Smooth muscle cell (in vitro differentiated cells): Measurements from ENCODE around the gene DCUN1D5. TPM values are rescaled to one million over a fixed set of nuclear protein-coding genes. Genes with fewer than 3 reads are reported as not detected.

Experiments
- DNase-seq: peaks from one replicate; lab custom pipeline; 2025; ENCODE audit not compliant: unreplicated experiment; lab: John Stamatoyannopoulos, UW
- H2AFZ ChIP-seq: fragments of 200-600 bp; sonication (generic); 2 replicates; pipeline ENCODE4 v1.6.0; 2016; ENCODE audit warnings: antibody characterized with exemption, low read depth, mild to moderate bottlenecking
- H3F3A ChIP-seq: fragments of 200-600 bp; sonication (generic); 2 replicates; pipeline ENCODE4 v1.6.0; 2017; ENCODE audit warnings: antibody characterized with exemption, low read depth
- H3K27ac ChIP-seq: fragments of 200-600 bp; sonication (generic); 2 replicates; pipeline ENCODE4 v1.5.1; 2016; ENCODE audit warnings: low read depth, mild to moderate bottlenecking
- H3K27me3 ChIP-seq: fragments of 200-600 bp; sonication (generic); 2 replicates; pipeline ENCODE4 v1.6.1; 2016; ENCODE audit warnings: low read depth, mild to moderate bottlenecking
- H3K36me3 ChIP-seq: fragments of 200-600 bp; sonication (generic); 2 replicates; pipeline ENCODE4 v1.5.1; 2016; ENCODE audit warnings: low read depth
- H3K4me1 ChIP-seq: fragments of 200-600 bp; sonication (generic); 2 replicates; pipeline ENCODE4 v1.5.1; 2016; ENCODE audit warnings: low read depth
- H3K4me2 ChIP-seq: fragments of 200-600 bp; sonication (generic); 2 replicates; pipeline ENCODE4 v1.6.0; 2016; ENCODE audit warnings: mild to moderate bottlenecking
- H3K4me3 ChIP-seq: fragments of 200-600 bp; sonication (generic); 2 replicates; pipeline ENCODE4 v1.5.1; 2016; ENCODE audit warnings: mild to moderate bottlenecking
- H3K79me2 ChIP-seq: fragments of 200-600 bp; sonication (generic); 2 replicates; pipeline ENCODE4 v1.6.0; 2016; ENCODE audit warnings: low read depth, mild to moderate bottlenecking
- H3K9ac ChIP-seq: fragments of 200-600 bp; sonication (generic); 2 replicates; pipeline ENCODE4 v1.6.0; 2016; ENCODE audit warnings: low read depth
- H3K9me3 ChIP-seq: fragments of 200-600 bp; sonication (generic); replicated peaks from 2 replicates; pipeline ENCODE4 v1.5.1; 2016; ENCODE audit warnings: low read depth
- H4K20me1 ChIP-seq: fragments of 200-600 bp; sonication (generic); 2 replicates; pipeline ENCODE4 v1.6.0; 2016; ENCODE audit warnings: low read depth
- WGBS: methylation state at CpG from one replicate; pipeline ENCODE4 v1.1.7; 2016; ENCODE audit warnings: low lambda C conversion rate; 5-methylcytosine and 5-hydroxymethylcytosine counted together
- polyA plus RNA-seq: library from polyadenylated mRNA; unstranded; fragments of >200 nt; fragmentation: Nextera tagmentation; extraction: Ambion mirVana; gene quantifications from 2 replicates; pipeline ENCODE4 v1.2.1, GENCODE V29; 2016
- total RNA-seq: library from RNA; depleted of rRNA; stranded (reverse); fragments of >200 nt; gene quantifications from 2 replicates; pipeline ENCODE4 v1.2.3, GENCODE V29; 2014
- TF ChIP-seq, protein P1 (sequence below): fragments of 200-600 bp; sonication (generic); IDR thresholded peaks from 2 replicates; pipeline ENCODE4 v1.5.1; 2017; ENCODE audit warnings: borderline replicate concordance, mild to moderate bottlenecking, antibody characterized with exemption; ENCODE audit not compliant: insufficient read depth, poor library complexity, severe bottlenecking

The DCUN1D5 gene
- total and polyA plus RNA-seq, 2 experiments from 2014 or later, result 72.0 to 88.1 TPM

DNA sequence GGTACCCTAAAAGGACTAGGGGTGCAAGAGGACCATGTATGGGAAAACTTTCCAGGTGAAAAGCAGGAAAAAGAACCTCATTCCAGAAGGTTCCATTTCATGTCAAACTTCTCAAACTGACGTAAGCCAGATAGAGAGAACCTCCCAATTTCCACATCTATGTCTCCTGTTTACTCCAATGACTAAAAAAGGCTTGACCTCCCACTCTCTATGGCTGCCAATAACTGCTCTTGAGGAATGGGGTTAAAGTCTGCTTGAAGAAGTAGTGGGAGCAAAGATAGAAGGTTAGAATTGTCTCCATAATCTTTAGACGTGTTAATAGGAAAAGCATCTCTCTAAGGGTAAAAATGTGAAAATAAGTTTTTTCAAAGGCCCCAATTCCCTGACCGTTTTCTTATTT lies 38.0 kb downstream of the DCUN1D5 start:
- peaks cover 17% of the 10 kb centered on the region for H3F3A ChIP-seq
- no peaks in the 10 kb centered on the region for H3K36me3 ChIP-seq
- H3K4me1 ChIP-seq, result no peaks in the 10 kb centered on the region
- H3K4me3 ChIP-seq, result no peak overlapping the region
- no peak overlapping the region for H3K4me2 ChIP-seq
- H2AFZ ChIP-seq, result no peak overlapping the region
- 95% methylated on average over 3 of the region's 3 CpGs for WGBS
- no peaks in the 10 kb centered on the region for H4K20me1 ChIP-seq
- H3K79me2 ChIP-seq, result no peaks in the 10 kb centered on the region
- no peak overlapping the region for H3K9ac ChIP-seq
- TF ChIP-seq, protein P1, sequence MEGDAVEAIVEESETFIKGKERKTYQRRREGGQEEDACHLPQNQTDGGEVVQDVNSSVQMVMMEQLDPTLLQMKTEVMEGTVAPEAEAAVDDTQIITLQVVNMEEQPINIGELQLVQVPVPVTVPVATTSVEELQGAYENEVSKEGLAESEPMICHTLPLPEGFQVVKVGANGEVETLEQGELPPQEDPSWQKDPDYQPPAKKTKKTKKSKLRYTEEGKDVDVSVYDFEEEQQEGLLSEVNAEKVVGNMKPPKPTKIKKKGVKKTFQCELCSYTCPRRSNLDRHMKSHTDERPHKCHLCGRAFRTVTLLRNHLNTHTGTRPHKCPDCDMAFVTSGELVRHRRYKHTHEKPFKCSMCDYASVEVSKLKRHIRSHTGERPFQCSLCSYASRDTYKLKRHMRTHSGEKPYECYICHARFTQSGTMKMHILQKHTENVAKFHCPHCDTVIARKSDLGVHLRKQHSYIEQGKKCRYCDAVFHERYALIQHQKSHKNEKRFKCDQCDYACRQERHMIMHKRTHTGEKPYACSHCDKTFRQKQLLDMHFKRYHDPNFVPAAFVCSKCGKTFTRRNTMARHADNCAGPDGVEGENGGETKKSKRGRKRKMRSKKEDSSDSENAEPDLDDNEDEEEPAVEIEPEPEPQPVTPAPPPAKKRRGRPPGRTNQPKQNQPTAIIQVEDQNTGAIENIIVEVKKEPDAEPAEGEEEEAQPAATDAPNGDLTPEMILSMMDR, result no peak
- no peaks in the 10 kb centered on the region for H3K27me3 ChIP-seq
- H3K9me3 ChIP-seq, result no peaks in the 10 kb centered on the region
- H3K27ac ChIP-seq, result no peak overlapping the region
- DNase-seq, result no peak

DNA sequence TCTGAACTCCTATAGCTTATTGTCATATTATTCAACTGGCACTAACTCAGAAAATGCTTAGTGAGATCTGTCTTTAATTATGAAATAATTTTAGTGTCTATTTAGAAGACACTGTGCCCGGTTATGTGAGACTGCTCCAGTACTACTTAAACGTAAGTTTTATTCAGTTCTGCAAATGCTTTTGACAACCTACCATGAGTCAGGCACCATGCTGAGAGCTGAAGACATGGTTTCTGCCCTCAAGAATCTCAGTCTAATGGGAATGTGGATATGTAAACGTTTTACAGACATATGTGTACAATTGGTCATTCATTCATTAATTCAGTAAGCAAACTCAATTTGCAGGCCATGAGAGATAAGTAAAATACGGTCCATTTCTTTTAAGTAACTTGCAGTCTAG lies 40.0 kb downstream of the DCUN1D5 start:
- no peaks in the 10 kb centered on the region for H3K9me3 ChIP-seq
- H3K9ac ChIP-seq, result no peak overlapping the region
- DNase-seq, result no peak
- H3K4me3 ChIP-seq, result no peak overlapping the region
- H3K36me3 ChIP-seq, result no peaks in the 10 kb centered on the region
- TF ChIP-seq, protein P1, result no peak
- no peaks in the 10 kb centered on the region for H4K20me1 ChIP-seq
- H3K79me2 ChIP-seq, result no peaks in the 10 kb centered on the region
- 78% methylated on average over 4 of the region's 4 CpGs for WGBS
- peaks cover 9% of the 10 kb centered on the region for H3F3A ChIP-seq
- H2AFZ ChIP-seq, result no peak overlapping the region
- H3K27me3 ChIP-seq, result no peaks in the 10 kb centered on the region
- no peak overlapping the region for H3K4me2 ChIP-seq
- H3K27ac ChIP-seq, result no peak overlapping the region
- H3K4me1 ChIP-seq, result no peaks in the 10 kb centered on the region

DNA sequence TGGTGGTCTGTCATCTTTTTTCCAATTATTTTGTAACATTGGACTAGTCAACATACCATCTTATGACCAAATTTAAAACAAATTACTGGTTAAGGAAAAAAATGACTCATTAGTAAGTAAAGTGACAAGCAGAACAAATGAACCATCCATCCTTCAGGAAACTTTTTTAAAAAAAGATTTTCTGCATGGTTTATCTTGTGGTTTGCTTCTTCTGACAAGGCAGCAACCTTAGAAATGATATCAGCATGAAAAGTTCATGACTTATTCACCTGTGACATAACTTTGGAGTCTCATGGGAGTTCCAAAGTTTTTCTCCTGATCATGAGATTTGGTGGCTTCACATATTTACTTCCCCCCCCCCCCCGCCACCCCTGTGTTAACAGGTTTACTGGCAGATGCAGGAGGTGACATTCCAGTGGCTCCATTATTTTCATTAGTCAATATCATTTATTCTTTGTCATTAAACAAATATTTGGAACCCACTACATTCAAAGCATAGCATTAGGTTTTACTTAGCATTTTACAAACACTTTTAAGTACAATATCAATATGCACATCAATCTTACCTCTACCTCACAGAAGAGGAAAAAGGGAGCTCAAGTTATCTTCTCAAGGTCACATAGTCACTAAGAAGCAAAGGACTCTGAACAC lies 40.7 kb downstream of the DCUN1D5 start:
- no peak for DNase-seq
- no peak overlapping the region for H3K4me3 ChIP-seq
- no peaks in the 10 kb centered on the region for H3K9me3 ChIP-seq
- 89% methylated on average over 1 of the region's 1 CpG for WGBS
- no peaks in the 10 kb centered on the region for H3K36me3 ChIP-seq
- H4K20me1 ChIP-seq, result no peaks in the 10 kb centered on the region
- H3K27ac ChIP-seq, result no peak overlapping the region
- H3K4me2 ChIP-seq, result no peak overlapping the region
- no peak overlapping the region for H3K9ac ChIP-seq
- no peaks in the 10 kb centered on the region for H3K79me2 ChIP-seq
- no peaks in the 10 kb centered on the region for H3K27me3 ChIP-seq
- H3F3A ChIP-seq, result peaks cover 6% of the 10 kb centered on the region
- TF ChIP-seq, protein P1, result no peak
- no peak overlapping the region for H2AFZ ChIP-seq
- H3K4me1 ChIP-seq, result no peaks in the 10 kb centered on the region

DNA sequence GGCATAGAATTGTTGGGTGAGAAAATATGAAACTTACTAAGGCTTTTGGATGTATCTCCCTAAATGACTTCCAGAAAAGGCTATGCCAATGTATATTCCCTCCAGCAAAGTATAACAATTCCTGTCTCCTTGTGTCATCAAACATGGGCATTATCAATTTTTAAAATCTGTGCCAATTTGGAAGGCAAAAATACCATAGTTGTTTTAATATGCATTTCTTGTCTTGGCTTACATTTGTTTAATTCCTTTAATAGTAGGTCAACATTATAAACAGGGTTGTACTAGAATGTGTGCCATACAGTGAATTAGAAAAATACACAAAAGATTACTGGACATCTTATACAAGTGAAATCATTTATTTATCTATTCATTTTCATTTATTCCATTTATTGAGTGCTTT lies 41.6 kb downstream of the DCUN1D5 start:
- H3K9me3 ChIP-seq, result no peaks in the 10 kb centered on the region
- H4K20me1 ChIP-seq, result no peaks in the 10 kb centered on the region
- no peaks in the 10 kb centered on the region for H3K79me2 ChIP-seq
- no peak overlapping the region for H3K4me3 ChIP-seq
- H3K9ac ChIP-seq, result no peak overlapping the region
- no peaks in the 10 kb centered on the region for H3K4me1 ChIP-seq
- TF ChIP-seq, protein P1, result no peak
- H3K36me3 ChIP-seq, result no peaks in the 10 kb centered on the region
- H3K27me3 ChIP-seq, result no peaks in the 10 kb centered on the region
- no peak overlapping the region for H3K27ac ChIP-seq
- H2AFZ ChIP-seq, result no peak overlapping the region
- no peak overlapping the region for H3K4me2 ChIP-seq
- no peaks in the 10 kb centered on the region for H3F3A ChIP-seq
- no peak for DNase-seq
